Lung (tissue), 12 donors: ENCODE data around the gene RERGL. TPM values are rescaled to one million over a fixed set of nuclear protein-coding genes. Genes with fewer than 3 reads are reported as not detected.

Source experiments
- ATAC-seq: fragments of 200-7000 bp; cut with Tn5 transposase; one replicate; pipeline ENCODE4 v1.9.1; 2020; ENCODE audit warnings: moderate number of reproducible peaks; ENCODE audit not compliant: insufficient read depth, low FRiP score
- DNase-seq, 3 donors: peaks; one replicate each; pipeline ENCODE4 v3.0.0-alpha.2; 2013 to 2017
- H3K27ac ChIP-seq, 2 donors: one replicate each; pipeline ENCODE4 v1.5.1; 2013; ENCODE audit warnings: mild to moderate bottlenecking in 2 of 2, moderate library complexity in 2 of 2, control low read depth in 1 of 2, inconsistent platforms in 1 of 2, low read depth in 1 of 2, low read length in 1 of 2
- H3K27me3 ChIP-seq, 3 donors: one replicate each; pipeline ENCODE4 v1.5.1; 2013; ENCODE audit warnings: low read length in 2 of 3; ENCODE audit not compliant: control insufficient read depth in 3 of 3, insufficient read depth in 3 of 3
- H3K36me3 ChIP-seq, 4 donors: one replicate each; pipeline ENCODE4 v1.5.1; 2013; ENCODE audit warnings: low read length in 4 of 4, mild to moderate bottlenecking in 1 of 4, moderate library complexity in 1 of 4; ENCODE audit not compliant: control insufficient read depth in 4 of 4, insufficient read depth in 4 of 4
- H3K4me1 ChIP-seq, 5 donors: one replicate each; pipeline ENCODE4 v1.5.1; 2013; ENCODE audit warnings: low read length in 5 of 5, mild to moderate bottlenecking in 2 of 5, moderate library complexity in 1 of 5; ENCODE audit not compliant: control insufficient read depth in 5 of 5, insufficient read depth in 5 of 5
- H3K4me3 ChIP-seq: one replicate; pipeline ENCODE4 v1.5.1; 2013; ENCODE audit warnings: mild to moderate bottlenecking, control low read depth, moderate library complexity
- H3K9ac ChIP-seq, 2 donors: one replicate each; pipeline ENCODE4 v1.5.1; 2013; ENCODE audit warnings: low read length in 2 of 2, control low read depth in 1 of 2; ENCODE audit not compliant: insufficient read depth in 1 of 2
- H3K9me3 ChIP-seq, 4 donors: one replicate each; pipeline ENCODE4 v1.5.1; 2013; ENCODE audit warnings: low read length in 3 of 4, mild to moderate bottlenecking in 1 of 4, moderate library complexity in 1 of 4; ENCODE audit not compliant: control insufficient read depth in 4 of 4, insufficient read depth in 3 of 4
- CTCF ChIP-seq: IDR thresholded peaks from 2 replicates; pipeline ENCODE4 v1.5.1; 2012; ENCODE audit warnings: mild to moderate bottlenecking; ENCODE audit errors: control extremely low read depth, extremely low read depth
- WGBS, 2 donors: extraction: QIAGEN DNeasy Blood & Tissue Kit; methylation state at CpG; one replicate each; pipeline ENCODE4 v1.1.7; 2013; 5-methylcytosine and 5-hydroxymethylcytosine counted together
- polyA plus RNA-seq, 2 donors: library from polyadenylated mRNA; stranded (reverse); fragments of 200-250 nt; gene quantifications; one replicate each; pipeline ENCODE4 v1.2.1, GENCODE V29; 2013
- total RNA-seq, 2 donors: library from RNA; depleted of rRNA in 1 of 2; stranded (reverse); fragments of >200 nt in 1 of 2; gene quantifications; one replicate each; pipeline ENCODE4 v1.2.1, GENCODE V29; 2014 to 2021
- donor health status: control.
- donor health status: control.
- donor health status: Bipolar disorder and iron deficiency.
- donor health status: healthy.
- donor health status: DM: yes; HTN: yes; CAD: no.

Gene RERGL
- total and polyA plus RNA-seq, 4 donors = 0.55 to 4.5 (median 2.3) TPM

GRCh38 chr12:18135086-18135485, 45.1 kb upstream of the RERGL start:
- WGBS, 2 donors = 53 to 73% methylated on average over 3 of the region's 3 CpGs

GRCh38 chr12:18130851-18131250, 40.9 kb upstream of the RERGL start:
- no peak for TF ChIP-seq CTCF
- Histone ChIP-seq H3K9me3 (peaks cover 0 to 2% (median 1%) of the 10 kb centered on the region in 4 donors), H3K4me1 (no peaks in the 10 kb centered on the region), H3K4me3 (no peak overlapping the region), H3K27me3 (no peaks in the 10 kb centered on the region), H3K9ac (no peak overlapping the region), H3K36me3 (no peaks in the 10 kb centered on the region), H3K27ac (no peak overlapping the region)
- ATAC-seq (no peak), DNase-seq (no peak)
- WGBS, 2 donors = 81 to 85% methylated on average over 5 of the region's 5 CpGs

More at GRCh38 chr12:18135086-18135485, 45.1 kb upstream of the RERGL start:
- no peak for TF ChIP-seq CTCF
- no peak overlapping the region for H3K9ac ChIP-seq
- no peak for DNase-seq
- no peaks in the 10 kb centered on the region for H3K9me3 ChIP-seq
- H3K4me3 ChIP-seq = no peak overlapping the region
- no peak for ATAC-seq
- no peaks in the 10 kb centered on the region for H3K36me3 ChIP-seq
- no peaks in the 10 kb centered on the region for H3K4me1 ChIP-seq
- H3K27me3 ChIP-seq = no peaks in the 10 kb centered on the region
- H3K27ac ChIP-seq = no peak overlapping the region

- no peaks in the 10 kb centered on the region for H3K27me3 ChIP-seq
- whole genome bisulfite sequencing, 2 donors = 66 to 81% methylated on average over 5 of the region's 5 CpGs
- ATAC-seq = no peak
Observed at GRCh38 chr12:18123707-18124106, 33.7 kb upstream of the RERGL start.

More at GRCh38 chr12:18123707-18124106, 33.7 kb upstream of the RERGL start:
- H3K36me3 ChIP-seq = no peaks in the 10 kb centered on the region
- no peak for DNase-seq
- no peak overlapping the region for H3K9ac ChIP-seq
- no peaks in the 10 kb centered on the region for H3K4me1 ChIP-seq
- H3K4me3 ChIP-seq = no peak overlapping the region
- no peak for TF ChIP-seq CTCF
- peaks cover 0 to 2% (median 1%) of the 10 kb centered on the region in 4 donors for H3K9me3 ChIP-seq
- H3K27ac ChIP-seq = no peak overlapping the region
